ENCODE measurements around the gene APCDD1L.

The APCDD1L gene

DNA sequence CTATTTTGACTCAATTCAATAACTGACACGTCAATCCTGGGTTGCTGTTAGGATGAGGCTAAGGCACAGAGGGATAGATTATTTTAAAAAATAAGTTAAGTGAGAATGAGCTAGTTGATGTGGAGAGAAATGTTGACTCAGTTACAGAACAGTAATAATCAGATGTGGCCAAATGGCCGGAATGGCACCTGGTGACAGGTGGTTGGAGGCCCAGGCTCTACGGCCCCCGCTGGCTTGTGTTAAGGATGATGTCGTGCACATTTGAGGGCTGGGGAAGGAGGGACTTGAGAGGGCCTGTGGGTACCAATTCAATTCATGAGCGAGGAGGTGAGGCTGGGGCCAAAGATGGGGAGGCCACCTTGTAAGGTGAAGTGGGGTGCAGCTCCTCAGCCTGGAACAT, 31.7 kb downstream of the APCDD1L start:
- no peak for DNase-seq

DNA sequence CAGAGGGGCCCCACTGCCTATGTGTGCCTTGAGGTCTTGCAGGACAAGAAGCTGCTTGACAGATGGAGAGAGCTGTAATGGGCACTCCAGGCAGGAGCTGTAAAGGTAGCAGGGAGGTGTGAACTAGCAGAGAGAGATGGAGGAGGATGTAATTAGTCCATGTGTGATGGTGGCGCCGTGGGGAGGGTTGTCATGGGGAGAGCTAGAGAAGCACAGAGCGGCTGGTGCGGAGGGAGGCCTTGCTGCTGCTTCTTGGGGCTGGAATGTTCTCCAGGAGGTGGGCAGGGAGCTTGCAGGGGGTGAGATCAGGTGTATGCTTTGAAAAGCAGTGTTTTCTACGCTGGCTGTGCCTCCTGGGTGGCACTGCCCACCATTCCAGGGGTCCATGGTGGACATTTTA, 32.1 kb downstream of the APCDD1L start:
- DNase-seq = no peak

- no peak for DNase-seq
Measured at GRCh38 chr20:58482416-58482815, 32.8 kb downstream of the APCDD1L start.

- DNase-seq = peak; percentile 73
Measured at GRCh38 chr20:58481481-58482021, 33.6 kb downstream of the APCDD1L start.

GRCh38 chr20:58480551-58481336, 34.5 kb downstream of the APCDD1L start:
- no peak for DNase-seq

- no peak for DNase-seq
Measured at GRCh38 chr20:58479726-58480440, 35.3 kb downstream of the APCDD1L start.

DNA sequence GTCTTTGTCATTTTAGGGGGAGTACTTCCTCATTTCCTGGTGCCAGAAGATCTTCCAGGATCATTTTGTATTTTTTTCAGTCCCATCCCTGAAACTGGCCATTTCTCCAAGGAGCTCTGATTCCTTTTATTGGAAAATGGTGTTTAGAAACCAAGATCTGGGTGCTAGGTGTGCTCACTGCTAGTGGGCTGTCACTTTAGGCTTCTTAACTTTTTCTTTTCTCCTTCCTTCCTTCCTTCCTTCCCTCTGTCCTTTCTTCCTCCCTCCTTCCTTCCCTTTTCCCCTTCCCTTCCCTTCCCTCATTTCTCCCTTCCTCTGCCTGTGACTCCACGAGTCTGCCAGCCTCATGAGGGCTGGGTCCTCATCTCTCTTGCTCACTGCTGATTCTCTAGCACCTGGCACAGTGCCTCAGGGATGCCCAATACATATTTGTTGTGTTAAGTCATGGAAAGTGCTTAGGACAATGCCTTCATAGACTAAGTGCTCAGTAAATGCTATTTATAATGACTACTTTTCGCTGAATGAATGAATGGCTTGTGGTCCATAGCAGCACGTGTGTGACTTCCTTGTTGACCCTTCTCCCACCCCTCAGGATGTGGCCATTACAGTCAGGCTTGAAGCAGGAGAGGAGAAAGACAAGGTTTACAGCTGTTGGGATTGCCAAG, 36.9 kb downstream of the APCDD1L start:
- DNase-seq = no peak

- DNase-seq = no peak
Measured at GRCh38 chr20:58475466-58475865, 39.7 kb downstream of the APCDD1L start.

DNA sequence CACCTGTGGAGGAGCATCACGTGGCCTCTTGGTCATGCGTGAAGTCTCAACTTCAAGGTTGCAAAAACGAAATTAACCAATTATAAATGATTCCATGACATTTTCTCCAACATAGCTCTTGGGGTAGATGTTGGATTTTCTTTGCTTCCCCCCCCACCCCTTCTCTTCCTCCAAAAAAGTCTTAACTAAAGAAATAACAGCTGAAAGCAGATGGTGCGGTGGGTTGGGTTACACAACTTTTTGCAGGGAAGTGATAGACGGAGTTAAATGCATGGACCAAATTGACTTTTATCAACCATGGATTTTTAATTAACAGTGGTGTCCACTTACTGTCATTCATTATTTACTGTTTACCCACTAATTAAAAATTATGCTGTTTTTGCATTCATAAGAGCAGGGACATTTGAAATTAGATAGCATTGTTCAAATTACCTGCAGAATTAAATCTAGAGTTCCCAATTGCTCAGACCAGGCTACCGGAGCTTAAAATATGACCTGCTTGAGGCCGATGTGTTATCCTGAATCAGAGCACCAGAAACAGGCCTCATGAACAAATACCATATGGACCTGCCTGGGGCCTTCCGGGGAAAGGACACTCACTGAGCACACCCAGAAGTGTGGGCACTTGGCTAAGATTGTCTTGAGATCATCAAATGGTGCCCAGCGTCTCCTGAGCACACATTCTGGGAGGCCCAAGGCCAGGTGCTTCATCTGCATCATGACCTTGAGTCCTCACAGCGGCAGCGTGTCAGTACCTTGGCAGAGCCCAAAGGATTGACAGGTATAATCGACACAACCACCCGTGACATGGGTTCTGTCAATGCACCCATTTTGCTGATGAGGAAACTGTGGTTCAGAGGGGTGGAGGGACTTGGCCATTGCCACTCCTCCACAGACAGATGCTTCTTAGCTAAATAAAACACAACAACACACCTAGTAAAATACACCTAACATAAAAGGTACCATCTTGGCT, 41.5 kb downstream of the APCDD1L start:
- no peak for DNase-seq

DNA sequence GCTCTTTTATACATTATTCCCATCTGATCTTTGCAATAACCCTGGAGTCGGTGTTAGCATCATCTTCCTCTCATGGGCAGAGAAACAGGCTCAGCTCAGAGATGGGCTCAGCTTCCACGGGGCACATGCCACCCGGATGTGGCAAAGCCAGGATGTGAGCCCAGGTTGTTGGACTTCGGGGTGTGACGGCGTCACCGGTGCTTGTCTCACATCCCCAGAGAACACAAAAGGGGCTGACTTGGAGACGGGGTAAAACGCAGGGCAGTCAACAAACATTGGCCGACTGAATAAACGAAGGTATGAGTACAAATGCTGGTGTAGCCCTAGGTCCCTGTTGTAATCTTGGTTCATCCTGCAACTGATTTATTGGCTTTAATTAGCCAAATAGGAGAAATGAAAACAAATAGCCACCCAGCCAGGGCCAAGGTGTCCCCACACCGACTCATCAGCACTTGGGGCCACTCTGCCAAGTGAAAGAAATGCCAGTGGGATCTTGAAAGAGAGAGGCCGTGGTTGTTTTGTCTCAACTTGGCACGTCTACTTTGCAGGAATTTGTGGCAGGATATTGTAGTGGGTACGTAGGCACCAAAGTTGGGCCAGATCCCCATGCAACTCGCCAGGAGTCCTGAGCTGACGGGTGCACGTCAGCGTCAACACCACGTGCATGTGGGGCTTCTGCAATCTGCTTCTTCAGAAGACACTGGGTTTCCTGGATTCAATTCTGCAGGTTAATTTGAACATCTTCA, 42.8 kb downstream of the APCDD1L start:
- no peak for DNase-seq

DNA sequence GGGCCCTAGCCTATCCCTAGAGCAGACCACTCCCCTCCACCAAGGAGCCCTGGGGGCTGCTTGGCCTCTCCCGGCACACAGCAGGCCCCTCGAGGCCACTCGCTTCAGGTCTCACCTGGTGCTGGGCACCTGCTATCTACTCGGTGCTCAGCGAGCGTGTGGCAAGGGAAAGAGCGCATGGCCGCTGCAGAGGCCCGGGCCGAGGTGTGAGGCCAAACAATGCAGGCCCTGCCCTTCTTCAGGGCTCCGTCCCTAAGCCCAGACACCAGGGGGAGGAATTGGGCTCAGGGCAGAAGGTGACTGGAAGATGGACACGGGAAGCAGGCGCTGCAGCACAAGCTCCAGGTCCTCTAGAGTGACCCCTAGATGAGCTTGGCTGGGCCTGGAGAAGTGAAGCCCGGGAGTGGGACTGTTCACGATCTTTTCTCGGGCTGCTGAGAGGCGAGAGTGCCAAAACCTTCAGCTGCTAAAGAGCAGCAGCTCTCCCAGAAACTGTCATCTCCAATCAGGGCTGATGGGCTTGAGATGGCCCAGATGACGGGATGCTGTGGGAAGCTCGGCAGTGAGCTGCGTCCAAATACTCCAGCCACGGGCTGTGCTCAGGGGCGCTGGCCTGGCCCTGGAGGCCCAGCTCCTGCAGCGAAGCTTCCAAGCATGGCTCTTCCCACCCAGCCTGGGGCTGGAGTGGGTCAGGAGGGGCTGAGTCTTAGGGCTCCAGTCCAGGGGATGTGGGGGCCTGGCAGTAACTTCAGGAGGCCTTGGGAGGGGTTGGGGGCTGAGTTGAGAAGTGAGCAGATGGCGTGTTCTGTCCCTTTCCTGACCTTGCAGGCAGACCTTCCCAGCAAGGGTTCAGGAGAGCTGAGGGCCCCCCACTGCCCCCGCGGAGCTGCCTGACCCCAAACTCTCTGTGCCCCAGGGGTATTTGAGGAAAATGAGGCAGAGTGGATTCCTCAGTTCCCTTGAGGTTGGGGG, 43.7 kb downstream of the APCDD1L start:
- DNase-seq = no peak

DNA sequence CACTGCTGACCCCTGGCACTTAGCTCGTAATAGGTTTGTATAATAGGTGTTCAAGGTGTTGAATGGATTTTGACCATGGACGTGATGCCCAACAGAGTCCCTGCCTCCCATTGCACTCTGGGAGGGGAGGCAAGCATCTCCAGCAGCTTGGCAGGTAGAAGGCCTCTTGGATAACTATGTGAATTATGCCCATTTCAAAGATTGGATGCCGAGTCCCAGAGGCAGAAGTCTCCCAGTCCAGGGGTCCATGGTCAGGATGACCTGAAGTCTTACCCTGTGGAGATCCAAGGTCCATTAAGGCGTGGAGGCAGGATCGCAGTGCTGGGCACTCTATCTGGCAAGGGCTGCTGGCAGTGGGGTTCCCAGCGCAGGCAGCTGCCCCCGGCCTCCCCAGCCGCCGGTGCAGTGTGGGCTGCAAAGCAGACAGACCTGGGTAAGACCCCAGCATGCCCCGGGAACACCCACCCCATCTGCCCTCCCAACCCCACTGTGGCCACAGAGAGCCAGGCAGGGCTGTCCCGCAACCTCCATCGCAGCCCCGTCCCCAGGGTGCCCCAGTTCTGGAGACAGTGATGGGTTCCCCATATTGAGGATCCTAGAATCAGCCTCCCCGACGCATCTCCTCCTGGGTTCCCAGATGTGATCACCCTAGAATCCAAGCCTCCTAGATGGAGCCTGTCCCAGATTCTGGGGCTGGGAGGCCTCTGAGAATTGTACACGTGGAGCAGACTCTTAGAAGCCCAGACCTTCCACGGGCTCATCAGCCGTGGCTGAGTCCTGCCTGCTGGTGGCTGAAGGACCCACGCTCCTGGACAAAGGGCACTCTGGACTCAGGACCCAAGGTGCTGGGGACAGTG, 44.6 kb downstream of the APCDD1L start:
- no peak for DNase-seq

GRCh38 chr20:58469616-58470015, 45.6 kb downstream of the APCDD1L start:
- DNase-seq = no peak

- DNase-seq = no peak
Measured at GRCh38 chr20:58467572-58468527, 47.3 kb downstream of the APCDD1L start.

DNA sequence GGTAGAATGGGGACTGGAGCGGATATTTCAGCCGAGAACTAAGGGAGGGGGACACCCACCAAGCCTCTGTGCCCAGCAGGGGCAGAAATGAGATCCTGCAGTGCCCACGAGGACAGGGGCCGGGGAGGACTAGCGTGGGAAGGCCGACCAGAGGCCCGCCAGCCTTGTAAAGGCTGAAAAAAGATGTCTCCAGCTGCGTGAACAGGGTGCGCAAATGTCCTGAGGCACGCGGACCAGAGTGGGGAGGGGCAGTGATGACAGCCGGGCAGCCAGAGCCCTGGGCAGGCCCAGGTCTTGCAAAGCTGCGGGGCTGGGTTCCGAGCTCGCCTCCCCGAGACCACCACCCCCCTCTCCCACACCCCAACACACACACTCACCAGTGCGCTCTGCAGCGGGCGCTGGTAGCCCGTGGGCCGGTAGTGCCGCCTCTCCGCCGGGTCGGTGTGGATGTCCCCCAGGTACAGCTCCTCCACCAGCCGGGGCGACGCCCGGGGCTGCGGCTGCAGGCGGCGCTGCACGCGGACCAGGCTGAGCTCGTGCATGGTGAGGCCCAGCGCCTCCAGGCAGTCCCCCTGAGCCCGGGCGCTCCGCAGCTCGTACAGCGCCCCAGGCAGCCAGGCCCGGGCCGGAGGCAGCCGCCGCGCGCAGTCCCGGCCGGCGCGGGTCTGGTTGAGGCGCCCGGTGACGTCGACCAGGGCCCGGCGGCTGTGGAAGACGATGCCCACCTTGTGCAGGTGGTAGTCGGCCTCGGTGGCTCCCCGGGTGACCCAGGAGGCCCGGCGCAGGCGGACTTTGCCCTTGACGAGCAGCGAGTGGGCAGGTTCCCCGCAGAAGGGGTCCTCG, 48.2 kb downstream of the APCDD1L start:
- no peak for DNase-seq

DNA sequence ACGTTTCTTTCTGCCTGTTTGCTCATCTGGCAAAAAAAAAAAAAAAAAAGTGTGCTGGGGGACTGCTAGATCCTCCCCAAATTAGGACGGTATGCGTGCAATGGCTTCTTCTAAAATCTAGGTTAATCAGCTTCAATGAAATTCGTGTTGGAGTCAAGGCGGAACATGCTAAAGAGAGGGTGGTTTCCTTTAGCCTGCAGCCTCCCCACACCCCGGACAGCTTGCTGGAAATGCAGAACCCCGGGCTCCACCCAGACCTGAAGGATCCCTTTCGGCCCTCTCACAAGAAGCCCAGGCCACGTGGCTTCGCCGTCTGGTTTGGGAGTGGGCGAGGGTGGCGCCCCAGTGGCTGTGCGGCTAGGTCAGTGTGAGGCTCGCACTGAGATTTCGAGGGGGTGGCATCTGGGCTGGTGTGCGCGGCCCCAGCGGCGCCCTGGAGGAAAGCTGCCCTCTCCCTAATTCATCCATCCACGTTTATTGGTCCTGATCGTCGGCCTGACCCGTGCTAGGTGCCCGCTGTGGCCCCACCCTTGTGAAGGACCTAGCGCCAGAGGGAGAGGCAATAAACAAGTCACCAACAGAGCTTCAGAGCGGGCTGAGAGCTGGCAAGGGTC, 49.0 kb downstream of the APCDD1L start:
- DNase-seq = no peak

GRCh38 chr20:58464838-58465237, 50.4 kb downstream of the APCDD1L start:
- no peak for DNase-seq

All from activated naive CD4-positive, alpha-beta T cell treated with anti-CD3 and anti-CD28 coated beads, Interleukin-2, amount 50 U/mL, for 16 hours (primary cell).